Mucosa of descending colon (tissue), 3 donors: ENCODE data around the gene BICRA. TPM values are rescaled to one million over a fixed set of nuclear protein-coding genes. Genes with fewer than 3 reads are reported as not detected.
"Not testable (repeated sequence)": the region's sequence is repeated elsewhere in the genome, so short reads cannot be mapped to it uniquely, and the experiment has no call there.

Source experiments
- ATAC-seq: fragments of 200-7000 bp; cut with Tn5 transposase; one replicate; pipeline ENCODE4 v1.9.1; 2020; ENCODE audit warnings: mild to moderate bottlenecking, moderate library complexity
- DNase-seq, 3 donors: peaks; one replicate each; pipeline ENCODE4 v3.0.0-alpha.2; 2020
- H3K36me3 ChIP-seq: fragments of 200-600 bp; one replicate; pipeline ENCODE4 v1.8.0; 2021; ENCODE audit warnings: low read depth, mild to moderate bottlenecking
- H3K4me1 ChIP-seq: fragments of 200-600 bp; one replicate; pipeline ENCODE4 v1.8.0; 2021; ENCODE audit warnings: low read depth, mild to moderate bottlenecking
- H3K4me3 ChIP-seq: fragments of 200-600 bp; one replicate; pipeline ENCODE4 v1.8.0; 2021; ENCODE audit warnings: mild to moderate bottlenecking
- H3K9me3 ChIP-seq: fragments of 200-600 bp; one replicate; pipeline ENCODE4 v1.8.0; 2021; ENCODE audit warnings: mild to moderate bottlenecking
- intact Hi-C, 2 donors: fragments of 100-400 bp; cut with DNase I in 1 of 2; cut with micrococcal nuclease in 1 of 2; formaldehyde crosslinking; loops; one replicate each; pipeline versions ENCODE4 v1.11.0 to v1.11.1; 2022; cut with DNase I, micrococcal nuclease
- total RNA-seq, 3 donors: library from RNA; stranded (reverse); fragmentation: NEBNext Ultra II Directional in 2 of 3; extraction: Animal tissue kit (Norgen Biotek cat#: 25700) in 2 of 3; gene quantifications; one replicate each; pipeline versions ENCODE4 v1.2.1 to v1.2.4, GENCODE V29; 2021 to 2023
- TF ChIP-seq, protein P1 (sequence below): fragments of 200-600 bp; IDR thresholded peaks from one replicate; pipeline ENCODE4 v1.8.0; 2022; ENCODE audit warnings: antibody characterized with exemption, mild to moderate bottlenecking
- donor health status: DM: no; HTN: no; CAD: no; lungs with moderate emphysema.
- donor health status: DM: no; HTN: no; CAD: no.
- donor health status: DM: no; HTN: yes; CAD: no.

The BICRA gene
- total RNA-seq, 3 donors from 2014 or later, result 18.1 to 19.7 (median 18.5) TPM

DNA sequence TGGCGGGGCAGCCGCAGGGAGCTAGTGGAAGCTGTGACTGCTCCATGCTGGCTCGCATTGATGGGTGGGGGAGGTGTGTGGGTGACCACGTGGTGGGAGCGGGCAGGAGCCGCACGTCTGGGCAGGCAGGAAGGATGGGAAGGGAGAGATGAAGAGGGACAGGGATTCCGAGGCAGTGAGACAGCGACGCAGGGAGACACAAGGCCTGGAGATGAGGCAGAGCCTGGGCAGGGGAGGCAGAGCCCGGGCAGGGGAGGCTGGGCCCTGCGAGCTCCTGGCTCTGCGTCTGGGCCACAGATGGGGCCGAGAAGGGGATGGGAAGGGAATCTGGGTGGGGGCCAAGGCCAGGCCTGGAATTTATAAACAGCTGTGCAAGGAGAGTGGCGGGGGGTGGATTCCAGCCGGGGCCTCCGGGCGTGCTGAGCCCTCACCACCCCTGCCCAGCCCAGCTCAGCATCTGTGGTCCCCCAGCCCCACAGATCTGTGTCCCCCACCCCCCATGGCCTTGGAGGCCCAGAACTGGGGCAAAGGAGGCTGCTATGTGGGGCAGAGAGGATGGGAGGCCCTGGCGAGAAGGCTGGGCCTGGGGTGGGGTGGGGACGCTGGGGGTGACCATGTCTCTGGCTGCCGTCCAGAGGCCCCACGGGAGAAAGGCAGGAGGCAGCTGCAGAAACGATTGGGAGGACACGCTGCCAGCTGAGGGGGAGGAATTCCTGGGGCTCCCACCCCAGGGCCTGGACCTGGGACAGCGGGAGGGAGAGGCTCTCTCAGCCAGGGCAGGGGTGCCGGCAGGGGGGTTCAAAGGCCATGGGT, 110.3 kb downstream of the BICRA start:
- H3K4me3 ChIP-seq, result no peak overlapping the region
- peak; percentile 70 for ATAC-seq
- H3K9me3 ChIP-seq, result no peaks in the 10 kb centered on the region
- peaks cover 2% of the 10 kb centered on the region for H3K4me1 ChIP-seq
- DNase-seq, result peak; percentile 64 to 82 (median 71)
- intact Hi-C loops, result loop anchor here in 1 of 2 donors (10.0 kb wide), 1 partner anchor 66 kb away; no protein-coding TSS in a partner anchor
- TF ChIP-seq, protein P1, sequence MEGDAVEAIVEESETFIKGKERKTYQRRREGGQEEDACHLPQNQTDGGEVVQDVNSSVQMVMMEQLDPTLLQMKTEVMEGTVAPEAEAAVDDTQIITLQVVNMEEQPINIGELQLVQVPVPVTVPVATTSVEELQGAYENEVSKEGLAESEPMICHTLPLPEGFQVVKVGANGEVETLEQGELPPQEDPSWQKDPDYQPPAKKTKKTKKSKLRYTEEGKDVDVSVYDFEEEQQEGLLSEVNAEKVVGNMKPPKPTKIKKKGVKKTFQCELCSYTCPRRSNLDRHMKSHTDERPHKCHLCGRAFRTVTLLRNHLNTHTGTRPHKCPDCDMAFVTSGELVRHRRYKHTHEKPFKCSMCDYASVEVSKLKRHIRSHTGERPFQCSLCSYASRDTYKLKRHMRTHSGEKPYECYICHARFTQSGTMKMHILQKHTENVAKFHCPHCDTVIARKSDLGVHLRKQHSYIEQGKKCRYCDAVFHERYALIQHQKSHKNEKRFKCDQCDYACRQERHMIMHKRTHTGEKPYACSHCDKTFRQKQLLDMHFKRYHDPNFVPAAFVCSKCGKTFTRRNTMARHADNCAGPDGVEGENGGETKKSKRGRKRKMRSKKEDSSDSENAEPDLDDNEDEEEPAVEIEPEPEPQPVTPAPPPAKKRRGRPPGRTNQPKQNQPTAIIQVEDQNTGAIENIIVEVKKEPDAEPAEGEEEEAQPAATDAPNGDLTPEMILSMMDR, result no peak
- no peaks in the 10 kb centered on the region for H3K36me3 ChIP-seq

DNA sequence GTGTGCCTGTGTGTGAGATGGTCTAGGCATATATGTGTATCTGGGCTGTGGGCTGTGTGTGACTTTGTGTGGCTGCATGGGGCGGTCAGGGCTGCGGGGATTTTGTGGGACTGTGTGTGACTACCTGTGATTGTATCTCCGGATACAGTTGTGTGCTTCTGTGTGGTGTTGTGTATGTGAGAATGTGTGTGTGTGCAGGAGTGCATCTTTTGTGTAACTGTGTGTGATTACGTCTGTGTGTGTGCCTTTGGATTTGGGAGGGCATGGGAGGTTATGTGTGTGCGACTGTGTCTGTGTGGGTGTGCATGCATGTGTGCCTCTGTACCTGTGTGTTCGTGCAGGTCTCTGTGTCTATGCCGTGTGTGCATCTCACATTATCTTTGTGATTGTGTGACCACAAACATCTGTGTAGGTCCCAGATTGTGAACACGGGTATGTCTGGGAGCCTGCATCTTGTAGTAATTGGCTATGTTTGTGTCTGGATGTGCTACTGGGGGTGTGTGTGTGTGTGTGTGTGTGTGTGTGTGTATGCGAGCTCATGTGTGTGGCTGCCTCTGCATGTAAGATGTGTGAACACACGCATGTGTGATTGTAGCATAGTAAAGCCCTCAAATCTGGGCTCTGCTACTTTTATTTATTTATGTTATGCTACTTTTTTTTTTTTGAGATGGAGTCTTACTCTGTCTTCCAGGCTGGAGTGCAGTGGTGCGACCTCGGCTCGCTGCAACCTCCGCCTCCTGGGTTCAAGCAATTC, 111.9 kb downstream of the BICRA start:
- no peak overlapping the region for H3K4me3 ChIP-seq
- H3K4me1 ChIP-seq, result peaks cover 2% of the 10 kb centered on the region
- intact Hi-C loops, result no loop called here
- H3K36me3 ChIP-seq, result no peaks in the 10 kb centered on the region
- DNase-seq (no peak), ATAC-seq (no peak)
- no peaks in the 10 kb centered on the region for H3K9me3 ChIP-seq
- TF ChIP-seq, protein P1, result no peak

DNA sequence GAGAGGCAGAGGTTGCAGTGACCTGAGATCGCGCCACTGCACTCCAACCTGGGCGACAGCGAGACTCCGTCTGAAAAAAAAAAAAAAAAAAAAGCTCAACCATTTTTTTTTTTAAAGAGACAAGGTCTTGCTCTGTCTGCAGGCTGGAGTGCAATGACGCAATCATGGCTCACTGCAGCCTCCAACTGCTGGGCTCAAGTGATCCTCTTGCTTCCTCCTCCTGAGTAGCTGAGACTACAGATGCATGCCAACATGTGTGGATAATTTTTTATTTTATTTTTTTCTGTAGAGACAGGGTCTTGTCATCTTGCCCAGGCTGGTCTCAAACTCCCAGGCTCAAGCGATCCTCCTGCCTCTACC, 114.6 kb downstream of the BICRA start:
- Histone ChIP-seq H3K9me3 (no peaks in the 10 kb centered on the region), H3K36me3 (no peaks in the 10 kb centered on the region), H3K4me3 (no peak overlapping the region), H3K4me1 (peaks cover under 1% of the 10 kb centered on the region)
- TF ChIP-seq, protein P1, result no peak
- ATAC-seq (peak; percentile 41), DNase-seq (peak in 1 of 3 donors; percentile 68)
- intact Hi-C loops, result no loop called here

DNA sequence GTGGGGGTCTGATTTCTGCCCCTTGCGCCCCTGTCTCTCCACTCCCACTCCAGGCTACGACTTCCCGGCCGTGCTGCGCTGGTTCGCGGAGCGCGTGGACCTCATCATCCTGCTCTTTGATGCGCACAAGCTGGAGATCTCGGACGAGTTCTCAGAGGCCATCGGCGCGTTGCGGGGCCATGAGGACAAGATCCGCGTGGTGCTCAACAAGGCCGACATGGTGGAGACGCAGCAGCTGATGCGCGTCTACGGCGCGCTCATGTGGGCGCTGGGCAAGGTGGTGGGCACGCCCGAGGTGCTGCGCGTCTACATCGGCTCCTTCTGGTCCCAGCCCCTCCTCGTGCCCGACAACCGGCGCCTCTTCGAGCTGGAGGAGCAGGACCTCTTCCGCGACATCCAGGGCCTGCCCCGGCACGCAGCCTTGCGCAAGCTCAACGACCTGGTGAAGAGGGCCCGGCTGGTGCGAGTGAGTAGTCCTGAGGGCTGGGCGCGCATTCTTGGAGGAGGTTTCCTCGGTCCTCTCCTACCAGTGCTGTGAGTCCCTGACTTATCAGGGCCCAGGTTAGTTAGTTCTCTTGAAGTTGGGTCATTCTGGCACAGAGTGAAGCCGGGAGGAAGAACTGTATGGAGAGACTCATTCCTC, 116.9 kb downstream of the BICRA start:
- no peak overlapping the region for H3K4me3 ChIP-seq
- H3K36me3 ChIP-seq, result no peaks in the 10 kb centered on the region
- ATAC-seq (no peak), DNase-seq (no peak)
- intact Hi-C loops, result no loop called here
- TF ChIP-seq, protein P1, result no peak
- no peaks in the 10 kb centered on the region for H3K9me3 ChIP-seq
- peaks cover 13% of the 10 kb centered on the region for H3K4me1 ChIP-seq

DNA sequence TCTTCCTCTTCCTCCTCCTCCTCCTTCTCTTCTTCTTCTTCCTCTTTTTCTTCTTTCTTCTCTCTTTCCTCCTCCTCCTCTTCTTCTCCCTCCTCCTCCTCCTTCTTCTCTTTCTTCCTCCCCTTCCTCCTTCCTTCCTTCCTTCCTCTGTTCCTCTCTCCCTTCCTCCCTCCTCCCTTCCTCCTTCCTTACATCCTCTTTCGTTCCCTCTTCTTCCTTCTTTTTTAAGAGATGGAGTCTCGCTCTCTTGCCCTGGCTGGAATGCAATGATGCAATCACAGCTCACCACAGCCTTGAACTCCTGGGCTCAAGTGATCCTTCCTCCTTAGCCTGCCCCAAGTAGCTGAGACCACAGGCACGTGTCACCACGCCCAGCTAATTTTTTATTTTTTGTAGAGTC, 117.5 kb downstream of the BICRA start:
- intact Hi-C loops, result no loop called here
- no peak overlapping the region for H3K4me3 ChIP-seq

DNA sequence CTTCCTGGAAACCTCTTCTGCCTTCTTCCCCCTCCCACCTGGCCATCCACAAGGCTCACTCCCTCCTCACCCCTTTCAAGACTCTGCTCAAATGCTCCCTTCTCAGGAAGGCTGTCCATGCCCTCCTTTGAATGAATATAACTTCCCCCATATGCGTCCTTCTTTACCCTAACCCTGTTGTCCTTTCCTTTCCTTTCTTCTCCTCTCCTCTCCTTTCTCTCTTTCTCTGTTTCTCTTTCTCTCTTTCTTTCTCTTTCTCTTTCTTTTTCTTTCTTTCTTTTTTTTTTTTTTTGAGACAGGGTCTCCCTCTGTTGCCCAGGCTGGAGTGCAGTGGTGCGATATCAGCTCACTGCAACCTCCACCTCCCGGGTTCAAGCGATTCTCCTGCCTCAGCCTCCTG, 119.4 kb downstream of the BICRA start:
- DNase-seq, H3K36me3 ChIP-seq, H3K9me3 ChIP-seq: not testable (repeated sequence)

More for the DNA sequence above, 117.5 kb downstream of the BICRA start:
- Histone ChIP-seq H3K4me1 (peaks cover 13% of the 10 kb centered on the region), H3K36me3 (no peaks in the 10 kb centered on the region), H3K9me3 (no peaks in the 10 kb centered on the region)
- no peak for DNase-seq
- ATAC-seq, result no peak
- TF ChIP-seq, protein P1, result no peak

More for the DNA sequence above, 119.4 kb downstream of the BICRA start:
- H3K4me3 ChIP-seq, ATAC-seq, intact Hi-C loops: not testable (repeated sequence)
- H3K4me1 ChIP-seq, result peaks cover 13% of the 10 kb centered on the region
